ENCODE measurements around the gene NATD1.

DNA sequence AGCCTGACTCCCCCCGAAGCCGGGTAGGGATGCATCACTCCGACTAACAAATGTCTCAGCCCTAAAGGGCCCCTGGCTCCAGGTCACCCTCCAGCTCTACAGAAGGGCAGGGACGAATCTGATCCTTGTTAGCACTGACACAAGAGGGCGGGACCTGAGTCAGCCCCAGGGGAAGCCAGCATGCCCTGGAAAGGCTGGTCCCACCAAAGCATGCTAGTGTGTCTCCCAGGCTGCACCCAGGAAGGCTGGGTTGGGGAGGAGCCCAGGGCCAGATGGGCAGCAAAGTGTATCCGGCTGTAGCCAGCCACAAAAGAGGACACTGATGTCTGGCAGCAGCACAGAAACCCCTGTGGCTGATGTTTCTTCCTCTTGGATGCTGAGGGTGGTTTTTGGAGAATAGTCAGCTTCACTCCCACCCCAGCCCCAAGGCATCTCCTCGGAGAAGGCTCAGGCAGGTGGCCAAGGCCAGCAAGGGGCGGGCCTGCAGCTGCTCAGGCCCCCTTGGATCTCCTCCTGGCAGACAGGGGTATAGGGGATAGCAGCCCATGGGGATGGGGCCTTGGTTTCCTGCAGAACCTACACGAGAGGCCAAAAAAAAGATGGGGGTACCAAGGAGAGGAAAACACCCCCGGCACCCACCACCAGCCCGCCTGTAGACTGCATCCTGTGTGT lies 11.0 kb downstream of the NATD1 start:
- TF ChIP-seq, protein P1, sequence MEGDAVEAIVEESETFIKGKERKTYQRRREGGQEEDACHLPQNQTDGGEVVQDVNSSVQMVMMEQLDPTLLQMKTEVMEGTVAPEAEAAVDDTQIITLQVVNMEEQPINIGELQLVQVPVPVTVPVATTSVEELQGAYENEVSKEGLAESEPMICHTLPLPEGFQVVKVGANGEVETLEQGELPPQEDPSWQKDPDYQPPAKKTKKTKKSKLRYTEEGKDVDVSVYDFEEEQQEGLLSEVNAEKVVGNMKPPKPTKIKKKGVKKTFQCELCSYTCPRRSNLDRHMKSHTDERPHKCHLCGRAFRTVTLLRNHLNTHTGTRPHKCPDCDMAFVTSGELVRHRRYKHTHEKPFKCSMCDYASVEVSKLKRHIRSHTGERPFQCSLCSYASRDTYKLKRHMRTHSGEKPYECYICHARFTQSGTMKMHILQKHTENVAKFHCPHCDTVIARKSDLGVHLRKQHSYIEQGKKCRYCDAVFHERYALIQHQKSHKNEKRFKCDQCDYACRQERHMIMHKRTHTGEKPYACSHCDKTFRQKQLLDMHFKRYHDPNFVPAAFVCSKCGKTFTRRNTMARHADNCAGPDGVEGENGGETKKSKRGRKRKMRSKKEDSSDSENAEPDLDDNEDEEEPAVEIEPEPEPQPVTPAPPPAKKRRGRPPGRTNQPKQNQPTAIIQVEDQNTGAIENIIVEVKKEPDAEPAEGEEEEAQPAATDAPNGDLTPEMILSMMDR (IDR thresholded peaks at IDR 0.05) = no peak
- no peak for TF ChIP-seq POLR2A (IDR thresholded peaks at IDR 0.05; ENCODE audit: low read depth)
